CD14-positive monocyte (primary cell): ENCODE data around the gene CDCP2. TPM values are rescaled to one million over a fixed set of nuclear protein-coding genes. Genes with fewer than 3 reads are reported as not detected.
"Not testable (repeated sequence)": the region's sequence is repeated elsewhere in the genome, so short reads cannot be mapped to it uniquely, and the experiment has no call there.

Experiments used
- DNase-seq, 3 donors: peaks; one replicate each; pipeline ENCODE4 v3.0.0-alpha.2; 2011 to 2022
- H2AFZ ChIP-seq: 2 replicates; pipeline ENCODE4 v1.6.0; 2012; ENCODE audit warnings: mild to moderate bottlenecking, low read depth, low read length, inconsistent platforms; ENCODE audit not compliant: insufficient read depth, poor library complexity, severe bottlenecking
- H3K27ac ChIP-seq, 2 donors: 1 replicate in 1 of 2; 2 replicates in 1 of 2; pipeline ENCODE4 v1.5.1; 2012 to 2013; ENCODE audit warnings: low read length in 2 of 2, control low read depth in 1 of 2, inconsistent platforms in 1 of 2, low read depth in 1 of 2, mild to moderate bottlenecking in 1 of 2
- H3K27me3 ChIP-seq, 2 donors: one replicate each; pipeline versions ENCODE4 v1.6.0 to v1.6.1; 2011 to 2013; ENCODE audit warnings: low read length in 2 of 2; ENCODE audit not compliant: control insufficient read depth in 2 of 2, insufficient read depth in 2 of 2
- H3K36me3 ChIP-seq, 2 donors: replicated peaks in 1 of 2; 1 replicate in 1 of 2; 2 replicates in 1 of 2; pipeline versions ENCODE4 v1.5.1 to v1.6.1; 2012 to 2013; ENCODE audit warnings: low read length in 2 of 2, control low read depth in 1 of 2, inconsistent platforms in 1 of 2, mild to moderate bottlenecking in 1 of 2; ENCODE audit not compliant: insufficient read depth in 2 of 2, control insufficient read depth in 1 of 2
- H3K4me1 ChIP-seq, 2 donors: 1 replicate in 1 of 2; 2 replicates in 1 of 2; pipeline versions ENCODE4 v1.5.1 to v1.6.1; 2012 to 2013; ENCODE audit warnings: low read length in 2 of 2, control low read depth in 1 of 2, inconsistent platforms in 1 of 2, mild to moderate bottlenecking in 1 of 2, moderate library complexity in 1 of 2; ENCODE audit not compliant: insufficient read depth in 2 of 2, control insufficient read depth in 1 of 2
- H3K4me2 ChIP-seq: replicated peaks from 2 replicates; pipeline ENCODE3; 2012; ENCODE audit warnings: low read length, moderate library complexity, mild to moderate bottlenecking; ENCODE audit not compliant: poor library complexity, severe bottlenecking; ENCODE audit errors: extremely low read depth
- H3K4me3 ChIP-seq, 3 experiments: fragments of 200-600 bp in 1 of 3; sonication (generic) in 1 of 3; replicated peaks in 1 of 3; 1 replicate in 2 of 3; 2 replicates in 1 of 3; pipeline ENCODE4 v1.5.1; 2011 to 2013; ENCODE audit warnings: low read length in 3 of 3, mild to moderate bottlenecking in 3 of 3, control low read depth in 2 of 3, low read depth in 2 of 3, inconsistent platforms in 1 of 3, moderate library complexity in 1 of 3
- H3K79me2 ChIP-seq: 2 replicates; pipeline ENCODE4 v1.6.0; 2012; ENCODE audit warnings: mild to moderate bottlenecking, control low read depth, inconsistent platforms, low read length, moderate library complexity; ENCODE audit not compliant: insufficient read depth
- H3K9ac ChIP-seq: 2 replicates; pipeline ENCODE4 v1.6.0; 2017; ENCODE audit warnings: low read length, mild to moderate bottlenecking; ENCODE audit not compliant: insufficient read depth, poor library complexity, severe bottlenecking
- H3K9me3 ChIP-seq, 2 donors: replicated peaks in 1 of 2; 1 replicate in 1 of 2; 2 replicates in 1 of 2; pipeline versions ENCODE4 v1.5.1 to v1.6.1; 2012 to 2013; ENCODE audit warnings: low read length in 2 of 2, control low read depth in 1 of 2; ENCODE audit not compliant: control insufficient read depth in 1 of 2, insufficient read depth in 1 of 2
- H4K20me1 ChIP-seq: 2 replicates; pipeline ENCODE4 v1.6.0; 2012; ENCODE audit warnings: mild to moderate bottlenecking, low read length, control low read depth, moderate library complexity; ENCODE audit not compliant: insufficient read depth
- H3K27ac Mint-ChIP-seq, 7 donors: one replicate each; pipeline ENCODE4 v1.8.0; 2020; ENCODE audit warnings: mild to moderate bottlenecking in 7 of 7, mixed read lengths in 7 of 7, moderate library complexity in 6 of 7, inconsistent platforms in 2 of 7
- H3K27me3 Mint-ChIP-seq, 3 donors: one replicate each; pipeline ENCODE4 v1.8.0; 2021 to 2022; ENCODE audit warnings: low read depth in 3 of 3, mild to moderate bottlenecking in 3 of 3, mixed read lengths in 3 of 3, moderate library complexity in 3 of 3, inconsistent platforms in 1 of 3
- H3K36me3 Mint-ChIP-seq, 2 donors: one replicate each; pipeline ENCODE4 v1.8.0; 2020; ENCODE audit warnings: mixed read lengths in 2 of 2, inconsistent platforms in 1 of 2, mild to moderate bottlenecking in 1 of 2
- H3K4me1 Mint-ChIP-seq: one replicate; pipeline ENCODE4 v1.8.0; 2020; ENCODE audit warnings: mild to moderate bottlenecking, mixed read lengths
- H3K4me3 Mint-ChIP-seq, 2 donors: one replicate each; pipeline ENCODE4 v1.8.0; 2020; ENCODE audit warnings: mild to moderate bottlenecking in 2 of 2, mixed read lengths in 2 of 2, moderate library complexity in 1 of 2
- H3K9me3 Mint-ChIP-seq, 7 donors: one replicate each; pipeline ENCODE4 v1.8.0; 2020 to 2022; ENCODE audit warnings: mixed read lengths in 7 of 7, mild to moderate bottlenecking in 6 of 7, moderate library complexity in 6 of 7, inconsistent platforms in 2 of 7
- WGBS: methylation state at CpG from one replicate; pipeline ENCODE4 v1.1.5; 2013; ENCODE audit warnings: missing lambda C conversion rate; ENCODE audit not compliant: insufficient coverage; 5-methylcytosine and 5-hydroxymethylcytosine counted together
- intact Hi-C, 2 donors: fragments of 100-400 bp; cut with micrococcal nuclease; formaldehyde crosslinking; loops; one replicate each; pipeline versions ENCODE4 v1.15.0 to v1.15.1; 2023
- polyA plus RNA-seq, 3 donors: library from polyadenylated mRNA; depleted of rRNA in 1 of 3; unstranded in 2 of 3; stranded (reverse) in 1 of 3; fragments of 300-500 nt in 2 of 3; fragments of >200 nt in 1 of 3; fragmentation: Illumina TruSeq in 2 of 3; gene quantifications; 1 replicate in 2 of 3; 2 replicates in 1 of 3; pipeline ENCODE4 v1.2.3, GENCODE V29; 2012 to 2021
- TF ChIP-seq, protein P1 (sequence below): fragments of 200-600 bp; IDR thresholded peaks from one replicate; pipeline ENCODE4 v1.8.0; 2022; ENCODE audit warnings: antibody characterized with exemption, mild to moderate bottlenecking

Gene CDCP2
- polyA plus RNA-seq, 3 donors: 0.09 TPM; not detected in 2

- no peak overlapping the region for H3K4me2 ChIP-seq
- no peaks in the 10 kb centered on the region for H3K27me3 Mint-ChIP-seq
These were observed 14.8 kb upstream of the CDCP2 start for GRCh38 chr1:54167422-54168139.

GRCh38 chr1:54166357-54166756 is 13.6 kb upstream of the CDCP2 start:
- H3K36me3 Mint-ChIP-seq, H3K27ac Mint-ChIP-seq: not testable (repeated sequence)

More at GRCh38 chr1:54167422-54168139, 14.8 kb upstream of the CDCP2 start:
- no peaks in the 10 kb centered on the region for H4K20me1 ChIP-seq
- H3K9me3 ChIP-seq: no peaks in the 10 kb centered on the region
- TF ChIP-seq, protein P1, sequence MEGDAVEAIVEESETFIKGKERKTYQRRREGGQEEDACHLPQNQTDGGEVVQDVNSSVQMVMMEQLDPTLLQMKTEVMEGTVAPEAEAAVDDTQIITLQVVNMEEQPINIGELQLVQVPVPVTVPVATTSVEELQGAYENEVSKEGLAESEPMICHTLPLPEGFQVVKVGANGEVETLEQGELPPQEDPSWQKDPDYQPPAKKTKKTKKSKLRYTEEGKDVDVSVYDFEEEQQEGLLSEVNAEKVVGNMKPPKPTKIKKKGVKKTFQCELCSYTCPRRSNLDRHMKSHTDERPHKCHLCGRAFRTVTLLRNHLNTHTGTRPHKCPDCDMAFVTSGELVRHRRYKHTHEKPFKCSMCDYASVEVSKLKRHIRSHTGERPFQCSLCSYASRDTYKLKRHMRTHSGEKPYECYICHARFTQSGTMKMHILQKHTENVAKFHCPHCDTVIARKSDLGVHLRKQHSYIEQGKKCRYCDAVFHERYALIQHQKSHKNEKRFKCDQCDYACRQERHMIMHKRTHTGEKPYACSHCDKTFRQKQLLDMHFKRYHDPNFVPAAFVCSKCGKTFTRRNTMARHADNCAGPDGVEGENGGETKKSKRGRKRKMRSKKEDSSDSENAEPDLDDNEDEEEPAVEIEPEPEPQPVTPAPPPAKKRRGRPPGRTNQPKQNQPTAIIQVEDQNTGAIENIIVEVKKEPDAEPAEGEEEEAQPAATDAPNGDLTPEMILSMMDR: no peak
- no peaks in the 10 kb centered on the region for H3K36me3 ChIP-seq
- Mint-ChIP-seq H3K9me3 (no peaks in the 10 kb centered on the region), H3K27ac (peak overlapping the region in 1 of 7 donors; percentile 63), H3K4me1 (peaks cover 1% of the 10 kb centered on the region), H3K36me3 (peaks cover 0 to 3% of the 10 kb centered on the region in 2 donors), H3K4me3 (no peak overlapping the region)
- no peaks in the 10 kb centered on the region for H3K27me3 ChIP-seq
- no peaks in the 10 kb centered on the region for H3K4me1 ChIP-seq
- no peak overlapping the region for H3K4me3 ChIP-seq
- no peak overlapping the region for H3K9ac ChIP-seq
- no peaks in the 10 kb centered on the region for H3K79me2 ChIP-seq
- no peak overlapping the region for H3K27ac ChIP-seq
- DNase-seq: no peak
- whole genome bisulfite sequencing: 91% methylated on average over 7 of the region's 9 CpGs
- intact Hi-C loops: no loop called here
- H2AFZ ChIP-seq: no peak overlapping the region

More at GRCh38 chr1:54166357-54166756, 13.6 kb upstream of the CDCP2 start:
- H3K27ac ChIP-seq, intact Hi-C loops, H3K4me3 ChIP-seq, H3K27me3 Mint-ChIP-seq, H3K4me1 ChIP-seq, H3K36me3 ChIP-seq, H3K4me1 Mint-ChIP-seq, H3K9me3 Mint-ChIP-seq, H3K4me3 Mint-ChIP-seq, DNase-seq, H3K79me2 ChIP-seq, H3K27me3 ChIP-seq, H3K9me3 ChIP-seq, H3K9ac ChIP-seq, H3K4me2 ChIP-seq, H4K20me1 ChIP-seq, H2AFZ ChIP-seq: not testable (repeated sequence)
- WGBS: 97% methylated on average over 5 of the region's 8 CpGs
